ENCODE results near the gene PIEZO1.

- TF ChIP-seq ZNF274 (IDR thresholded peaks at IDR 0.05; ENCODE audit: low read depth, low read length) (no peak), CTCF (IDR thresholded peaks at IDR 0.05 in 2 of 3, conservative IDR thresholded peaks at IDR 0.05 in 1 of 3; ENCODE audit: borderline replicate concordance in 1 of 3, insufficient read depth in 1 of 3, low read depth in 2 of 3, low read length in 2 of 3) (no peak), ATF3 (IDR thresholded peaks at IDR 0.05) (no peak), POLR2A (IDR thresholded peaks at IDR 0.05; ENCODE audit: borderline replicate concordance, extremely low read depth, insufficient read depth, insufficient read length) (no peak), JUND (IDR thresholded peaks at IDR 0.05) (no peak), TCF7L2 (IDR thresholded peaks at IDR 0.05; ENCODE audit: borderline replicate concordance, extremely low read depth, insufficient read depth, insufficient read length) (no peak), POLR2AphosphoS5 (IDR thresholded peaks at IDR 0.05; ENCODE audit: low read depth, low read length) (no peak)
Measured at GRCh38 chr16:88781140-88782077, 3.6 kb downstream of the PIEZO1 start.

Measured in HCT116 (cell line).